Activated gamma-delta T cell treated with anti-CD3 and anti-CD28 coated beads, Interleukin-2, amount 50 U/mL, for 16 hours (primary cell): ENCODE data around the gene FUT6.
"Not testable (repeated sequence)": the region's sequence is repeated elsewhere in the genome, so short reads cannot be mapped to it uniquely, and the experiment has no call there.

Experiments
- DNase-seq: peaks from one replicate; pipeline ENCODE4 v3.0.0-alpha.2; 2020; ENCODE audit warnings: low read depth

Gene FUT6

DNA sequence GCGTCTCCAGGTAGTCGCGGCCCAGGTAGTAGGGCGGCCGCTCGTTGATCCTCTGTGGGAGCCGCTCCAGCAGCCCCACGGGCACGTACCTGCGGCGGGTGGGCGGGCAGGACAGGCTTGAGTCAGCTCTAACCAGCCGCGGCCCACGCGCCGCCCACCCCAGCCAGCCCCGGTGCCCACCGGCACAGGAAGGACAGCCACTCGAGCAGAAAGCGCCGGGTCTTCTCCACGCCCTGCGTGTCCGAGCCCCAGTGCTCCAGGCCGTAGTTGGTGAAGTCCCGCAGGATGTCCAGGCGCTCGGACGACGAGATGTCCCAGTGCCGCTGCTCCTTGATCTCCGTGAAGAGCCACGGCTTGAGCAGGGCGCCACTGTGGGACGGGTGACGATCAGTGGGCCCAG lies 54.1 kb downstream of the FUT6 start:
- DNase-seq: no peak

- no peak for DNase-seq
These were observed 54.8 kb downstream of the FUT6 start, which contains the start of gene PRR22 for GRCh38 chr19:5784581-5785147. Gene PRR22, minus strand, starts transcription at chr19:5784746. Its CDS starts 86 bp downstream, at chr19:5784660.

DNA sequence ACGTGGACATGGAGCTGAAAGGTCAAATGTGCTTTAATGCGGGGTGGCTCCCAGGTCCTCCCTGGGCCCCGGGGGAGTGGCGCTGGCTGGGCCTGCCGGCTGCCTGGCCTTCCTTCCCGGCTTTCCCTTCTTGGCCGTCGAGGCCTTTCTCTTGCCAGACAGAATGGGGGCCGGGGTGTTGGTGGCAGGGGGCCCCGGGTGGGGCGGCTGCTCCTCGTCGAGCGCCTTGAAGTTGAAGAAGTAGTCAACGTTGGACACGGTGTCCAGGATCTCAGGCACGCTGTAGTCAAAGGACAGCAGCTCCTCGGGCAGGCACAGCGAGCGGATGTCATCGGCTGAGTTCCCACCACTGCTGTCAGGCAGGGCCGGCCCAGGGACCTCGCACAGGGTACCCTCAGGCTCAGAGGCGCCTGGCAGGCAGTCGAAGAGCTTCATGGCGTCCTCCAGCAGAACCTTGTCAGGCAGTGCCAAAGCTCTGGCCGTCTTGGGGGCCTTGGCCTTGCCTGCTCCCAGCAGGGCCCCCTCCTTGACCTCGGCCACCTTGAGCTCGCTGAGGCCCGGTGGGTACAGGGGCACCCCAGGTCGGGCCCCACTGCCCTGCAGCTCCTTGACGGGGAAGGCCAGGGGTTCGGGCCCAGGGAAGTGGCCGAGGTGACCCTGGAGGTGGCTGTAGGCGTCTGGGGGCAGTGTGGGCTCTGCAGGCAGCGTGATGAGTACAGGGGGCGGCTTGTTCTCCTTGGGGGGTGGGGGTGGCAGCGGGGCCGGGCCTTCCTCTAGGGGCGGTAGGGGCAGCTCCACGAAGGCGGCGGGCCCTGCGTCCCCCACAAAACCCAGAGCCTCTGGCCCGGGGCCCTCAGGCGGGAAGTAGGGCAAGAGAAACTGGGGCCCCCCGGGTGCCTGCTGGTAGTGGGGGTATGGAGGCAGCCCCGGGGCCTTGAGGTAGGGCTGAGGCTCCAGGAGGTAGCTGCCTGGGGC lies 56.3 kb downstream of the FUT6 start:
- DNase-seq: no peak

GRCh38 chr19:5782322-5782721 lies 57.2 kb downstream of the FUT6 start:
- no peak for DNase-seq

DNA sequence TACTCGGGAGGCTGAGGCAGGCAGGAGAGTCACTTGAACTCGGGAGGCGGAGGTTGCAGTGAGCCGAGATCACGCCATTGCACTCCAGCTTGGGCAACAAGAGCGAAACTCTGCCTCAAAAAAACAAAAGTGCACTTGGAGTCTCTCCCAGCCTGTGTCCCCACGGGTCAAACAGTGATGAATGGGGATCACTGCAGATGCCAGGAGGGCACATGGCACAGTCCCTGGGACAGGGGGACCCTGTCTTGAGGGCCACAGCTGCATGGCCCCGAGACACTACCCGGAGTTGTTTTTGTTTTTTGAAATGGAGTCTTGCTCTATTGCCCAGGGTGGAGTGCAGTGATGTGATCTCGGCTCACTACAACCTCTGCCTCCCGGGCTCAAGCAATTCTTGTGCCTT lies 58.6 kb downstream of the FUT6 start:
- DNase-seq: not testable (repeated sequence)
